ENCODE data around the gene EGFR. TPM values are rescaled to one million over a fixed set of nuclear protein-coding genes. Genes with fewer than 3 reads are reported as not detected.
A peak's percentile ranks its signal among the peaks of the same experiment; 100 is the strongest.

Gene EGFR
- total RNA-seq, 1 experiment from 2014 or later: 50.0 TPM

DNA sequence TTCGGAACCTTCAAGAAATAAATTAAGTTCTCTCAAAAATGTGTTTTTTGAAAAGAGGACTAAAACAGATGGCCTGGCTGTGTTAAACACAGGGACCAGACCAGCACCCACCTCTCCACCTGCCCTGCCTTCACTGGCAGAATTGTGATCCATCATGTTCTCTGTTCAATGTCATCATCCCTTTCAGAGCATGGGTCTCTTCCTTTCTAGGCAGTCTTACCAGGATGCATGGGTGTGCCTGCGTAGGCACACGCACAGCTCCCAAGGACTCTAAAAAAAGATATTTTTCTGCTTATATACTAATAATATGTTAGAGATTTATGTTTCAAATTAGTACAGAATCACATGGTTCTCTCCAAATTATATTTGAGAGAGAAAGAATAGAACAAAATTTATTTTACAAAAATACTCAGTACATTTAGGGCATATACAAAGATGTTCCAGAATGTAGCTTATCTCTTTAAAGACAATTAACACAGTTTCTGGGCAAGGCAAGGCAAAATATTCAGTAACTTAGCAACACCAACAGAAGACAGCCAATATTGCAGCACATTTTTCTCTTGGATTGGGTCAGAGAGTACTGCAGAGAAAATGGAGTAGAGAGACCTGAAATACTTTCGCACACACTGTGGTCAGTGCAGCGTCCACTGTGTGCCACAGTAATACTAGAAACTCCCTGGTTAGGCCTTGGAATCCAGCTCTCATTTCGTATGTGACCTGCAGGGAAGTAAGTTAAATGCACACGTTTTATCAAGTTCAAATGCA lies 52.8 kb downstream of the EGFR start:
- H3K9me3 ChIP-seq (ENCODE audit: low read length): no peaks in the 10 kb centered on the region
- no peak for ATAC-seq
- peaks cover 86% of the 10 kb centered on the region for H3K79me2 ChIP-seq (ENCODE audit: low read length)
- no peak overlapping the region for H3K9ac ChIP-seq (ENCODE audit: low read length)
- H3K9me2 ChIP-seq (replicated peaks; ENCODE audit: low read length): no peaks in the 10 kb centered on the region
- H3K27me3 ChIP-seq (ENCODE audit: low read length): no peaks in the 10 kb centered on the region
- TF ChIP-seq EZH2phosphoT487 (IDR thresholded peaks at IDR 0.05; ENCODE audit: borderline replicate concordance, low read length) (no peak), EZH2 (IDR thresholded peaks at IDR 0.05; ENCODE audit: low read length, unreplicated experiment) (no peak)
- TF ChIP-seq, protein P1, sequence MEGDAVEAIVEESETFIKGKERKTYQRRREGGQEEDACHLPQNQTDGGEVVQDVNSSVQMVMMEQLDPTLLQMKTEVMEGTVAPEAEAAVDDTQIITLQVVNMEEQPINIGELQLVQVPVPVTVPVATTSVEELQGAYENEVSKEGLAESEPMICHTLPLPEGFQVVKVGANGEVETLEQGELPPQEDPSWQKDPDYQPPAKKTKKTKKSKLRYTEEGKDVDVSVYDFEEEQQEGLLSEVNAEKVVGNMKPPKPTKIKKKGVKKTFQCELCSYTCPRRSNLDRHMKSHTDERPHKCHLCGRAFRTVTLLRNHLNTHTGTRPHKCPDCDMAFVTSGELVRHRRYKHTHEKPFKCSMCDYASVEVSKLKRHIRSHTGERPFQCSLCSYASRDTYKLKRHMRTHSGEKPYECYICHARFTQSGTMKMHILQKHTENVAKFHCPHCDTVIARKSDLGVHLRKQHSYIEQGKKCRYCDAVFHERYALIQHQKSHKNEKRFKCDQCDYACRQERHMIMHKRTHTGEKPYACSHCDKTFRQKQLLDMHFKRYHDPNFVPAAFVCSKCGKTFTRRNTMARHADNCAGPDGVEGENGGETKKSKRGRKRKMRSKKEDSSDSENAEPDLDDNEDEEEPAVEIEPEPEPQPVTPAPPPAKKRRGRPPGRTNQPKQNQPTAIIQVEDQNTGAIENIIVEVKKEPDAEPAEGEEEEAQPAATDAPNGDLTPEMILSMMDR (conservative IDR thresholded peaks at IDR 0.05; ENCODE audit: low read depth, low read length): no peak
- peaks cover 44% of the 10 kb centered on the region for H3K4me1 ChIP-seq (ENCODE audit: insufficient read depth, low read length)
- ChIA-PET POLR2A (ENCODE audit: unreplicated experiment) (no interaction called here), CTCF (interaction anchor here (0.5 kb wide), 1 partner anchor 259 kb away, joined by 6 read pairs; no protein-coding TSS in a partner anchor)
- no peaks in the 10 kb centered on the region for H4K20me1 ChIP-seq (ENCODE audit: low read length)
- no TSS peak for BruUV-seq (replicated peaks)
- intact Hi-C loops (cut with micrococcal nuclease): loop anchor here (5.0 to 10.0 kb wide), 3 partner anchors 107 to 284 kb away; no protein-coding TSS in a partner anchor
- peaks cover 30% of the 10 kb centered on the region; the same call in 1 of the 2 replicates for H3K36me3 ChIP-seq (ENCODE audit: low read depth, low read length)
- peak overlapping the region; percentile 97 for H3K27ac ChIP-seq (ENCODE audit: low read length)
- H3K4me3 ChIP-seq (ENCODE audit: low read length): no peak overlapping the region
- H2AFZ ChIP-seq (ENCODE audit: low read length): no peak overlapping the region
- no peak overlapping the region for H3K4me2 ChIP-seq (ENCODE audit: low read length)
- H3F3A ChIP-seq (ENCODE audit: low read length, unreplicated experiment): peaks cover 3% of the 10 kb centered on the region
- no peak for DNase-seq

DNA sequence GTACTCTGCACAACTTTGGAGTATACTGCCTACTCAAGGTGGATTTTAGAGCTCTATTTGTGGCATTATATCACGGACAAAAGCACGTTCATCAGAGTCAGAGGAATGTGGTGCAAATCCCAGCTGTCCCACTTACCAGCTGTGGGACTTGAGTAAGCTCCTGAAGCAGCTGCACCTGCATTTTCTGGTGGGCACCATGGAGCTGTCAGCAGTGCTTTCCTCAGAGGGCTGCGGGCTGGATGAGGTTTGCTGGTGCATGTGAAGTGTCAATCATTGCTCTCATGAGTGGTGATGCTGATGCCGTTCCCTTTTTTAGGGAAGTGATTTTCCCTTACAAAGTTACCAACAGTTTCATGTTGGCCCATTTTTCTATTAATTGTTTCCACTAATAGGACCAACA lies 53.4 kb downstream of the EGFR start:
- Histone ChIP-seq H3K9me3 (ENCODE audit: low read length) (no peaks in the 10 kb centered on the region), H3K4me1 (ENCODE audit: insufficient read depth, low read length) (peaks cover 38% of the 10 kb centered on the region), H3K9ac (ENCODE audit: low read length) (peak overlapping the region; percentile 83; the same call in 1 of the 2 replicates), H3K36me3 (ENCODE audit: low read depth, low read length) (peaks cover 23% of the 10 kb centered on the region; the same call in 1 of the 2 replicates), H2AFZ (ENCODE audit: low read length) (no peak overlapping the region), H4K20me1 (ENCODE audit: low read length) (no peaks in the 10 kb centered on the region), H3K4me2 (ENCODE audit: low read length) (no peak overlapping the region; the same call in 1 of the 2 replicates), H3K27ac (ENCODE audit: low read length) (peak overlapping the region; percentile 97), H3K4me3 (ENCODE audit: low read length) (no peak overlapping the region), H3K9me2 (replicated peaks; ENCODE audit: low read length) (no peaks in the 10 kb centered on the region), H3K79me2 (ENCODE audit: low read length) (peaks cover 86% of the 10 kb centered on the region), H3F3A (ENCODE audit: low read length, unreplicated experiment) (peaks cover 3% of the 10 kb centered on the region), H3K27me3 (ENCODE audit: low read length) (no peaks in the 10 kb centered on the region)
- no TSS peak for BruUV-seq (replicated peaks)
- intact Hi-C loops (cut with micrococcal nuclease): loop anchor here (5.0 to 10.0 kb wide), 3 partner anchors 107 to 285 kb away; no protein-coding TSS in a partner anchor
- ATAC-seq (no peak), DNase-seq (no peak)
- no peak for TF ChIP-seq EZH2phosphoT487 (IDR thresholded peaks at IDR 0.05; ENCODE audit: borderline replicate concordance, low read length)
- no peak for TF ChIP-seq EZH2 (IDR thresholded peaks at IDR 0.05; ENCODE audit: low read length, unreplicated experiment)
- TF ChIP-seq, protein P1 (conservative IDR thresholded peaks at IDR 0.05; ENCODE audit: low read depth, low read length): no peak
- ChIA-PET POLR2A (ENCODE audit: unreplicated experiment) (no interaction called here), CTCF (no interaction called here)

DNA sequence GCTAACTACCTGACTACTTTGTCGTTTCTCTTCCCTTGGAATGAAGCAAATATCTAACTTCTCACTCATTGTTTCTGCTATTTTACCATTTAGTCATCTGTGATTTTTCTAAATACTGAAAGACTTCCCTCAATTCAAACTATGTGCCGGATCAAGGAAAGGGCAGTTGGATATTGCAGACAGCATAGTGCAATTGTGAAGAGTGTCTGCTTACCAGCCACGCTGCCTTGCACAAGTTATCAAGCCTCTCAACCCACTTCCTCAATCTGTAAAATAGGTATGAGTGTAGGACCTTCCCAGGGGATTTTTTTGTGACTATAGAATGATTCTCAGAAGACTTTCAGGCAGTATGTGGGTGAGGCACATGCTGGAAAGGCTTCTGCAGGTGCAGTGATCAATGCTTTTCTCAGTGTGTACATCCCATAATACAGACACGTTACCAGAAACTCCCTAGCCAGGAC lies 54.3 kb downstream of the EGFR start:
- H3K27me3 ChIP-seq (ENCODE audit: low read length): no peaks in the 10 kb centered on the region
- intact Hi-C loops (cut with micrococcal nuclease): loop anchor here (5.0 to 10.0 kb wide), 3 partner anchors 108 to 286 kb away; no protein-coding TSS in a partner anchor
- peaks cover 38% of the 10 kb centered on the region for H3K4me1 ChIP-seq (ENCODE audit: insufficient read depth, low read length)
- H3K4me2 ChIP-seq (ENCODE audit: low read length): peak overlapping the region; percentile 79
- TF ChIP-seq, protein P1 (conservative IDR thresholded peaks at IDR 0.05; ENCODE audit: low read depth, low read length): no peak
- TF ChIP-seq EZH2phosphoT487 (IDR thresholded peaks at IDR 0.05; ENCODE audit: borderline replicate concordance, low read length) (no peak), EZH2 (IDR thresholded peaks at IDR 0.05; ENCODE audit: low read length, unreplicated experiment) (no peak)
- peak overlapping the region; percentile 83 for H3K9ac ChIP-seq (ENCODE audit: low read length)
- DNase-seq (peak; percentile 32), ATAC-seq (peak; percentile 8)
- H3K27ac ChIP-seq (ENCODE audit: low read length): peak overlapping the region; percentile 97
- H3K79me2 ChIP-seq (ENCODE audit: low read length): peaks cover 88% of the 10 kb centered on the region
- H2AFZ ChIP-seq (ENCODE audit: low read length): no peak overlapping the region
- H3K9me3 ChIP-seq (ENCODE audit: low read length): no peaks in the 10 kb centered on the region
- H3F3A ChIP-seq (ENCODE audit: low read length, unreplicated experiment): peaks cover 3% of the 10 kb centered on the region
- H3K4me3 ChIP-seq (ENCODE audit: low read length): no peak overlapping the region
- peaks cover 19% of the 10 kb centered on the region; the same call in 1 of the 2 replicates for H3K36me3 ChIP-seq (ENCODE audit: low read depth, low read length)
- POLR2A ChIA-PET (ENCODE audit: unreplicated experiment): no interaction called here
- H3K9me2 ChIP-seq (replicated peaks; ENCODE audit: low read length): no peaks in the 10 kb centered on the region
- CTCF ChIA-PET: no interaction called here
- BruUV-seq (replicated peaks): no TSS peak
- H4K20me1 ChIP-seq (ENCODE audit: low read length): no peaks in the 10 kb centered on the region
